Measurements from ENCODE around the gene COL4A1.

Gene COL4A1

DNA sequence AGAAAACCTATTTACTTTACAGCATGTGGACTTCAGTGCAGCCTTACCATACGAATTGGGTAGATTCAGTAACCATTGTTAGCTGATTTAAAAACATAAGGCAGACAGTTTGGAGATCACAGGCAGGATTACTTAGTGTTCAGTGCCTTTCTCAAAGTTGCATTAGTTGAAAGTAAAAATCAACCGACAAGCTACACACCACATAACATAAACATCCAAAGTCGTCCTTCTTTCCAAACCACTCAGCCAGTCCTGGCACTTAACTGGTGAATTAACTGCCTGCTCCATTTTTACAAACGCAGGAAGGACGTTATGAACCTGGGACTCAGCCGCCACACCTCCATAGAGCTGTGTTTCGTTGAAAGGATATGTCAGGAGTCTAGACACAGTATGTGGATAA is 91.4 kb downstream of the COL4A1 start:
- no peak for DNase-seq

DNA sequence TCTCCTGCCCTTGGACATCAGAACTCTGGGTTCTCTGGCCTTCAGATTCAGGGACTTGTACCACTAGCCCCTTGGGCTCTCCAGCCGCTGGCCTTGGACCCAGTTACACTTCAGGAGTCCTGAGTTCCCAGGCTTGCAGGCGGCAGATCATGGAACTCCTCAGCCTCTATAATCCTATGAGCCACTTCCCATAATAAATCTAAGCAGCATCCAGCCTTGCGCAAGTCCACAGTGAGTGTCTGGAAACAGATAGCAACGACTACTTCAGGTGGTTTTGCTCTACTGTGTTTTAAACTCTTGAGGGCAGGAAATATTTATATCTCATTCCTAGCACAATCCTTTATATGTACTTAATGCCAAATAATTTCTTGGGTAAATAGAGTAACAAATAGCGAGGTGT is 92.3 kb downstream of the COL4A1 start:
- DNase-seq, result no peak

DNA sequence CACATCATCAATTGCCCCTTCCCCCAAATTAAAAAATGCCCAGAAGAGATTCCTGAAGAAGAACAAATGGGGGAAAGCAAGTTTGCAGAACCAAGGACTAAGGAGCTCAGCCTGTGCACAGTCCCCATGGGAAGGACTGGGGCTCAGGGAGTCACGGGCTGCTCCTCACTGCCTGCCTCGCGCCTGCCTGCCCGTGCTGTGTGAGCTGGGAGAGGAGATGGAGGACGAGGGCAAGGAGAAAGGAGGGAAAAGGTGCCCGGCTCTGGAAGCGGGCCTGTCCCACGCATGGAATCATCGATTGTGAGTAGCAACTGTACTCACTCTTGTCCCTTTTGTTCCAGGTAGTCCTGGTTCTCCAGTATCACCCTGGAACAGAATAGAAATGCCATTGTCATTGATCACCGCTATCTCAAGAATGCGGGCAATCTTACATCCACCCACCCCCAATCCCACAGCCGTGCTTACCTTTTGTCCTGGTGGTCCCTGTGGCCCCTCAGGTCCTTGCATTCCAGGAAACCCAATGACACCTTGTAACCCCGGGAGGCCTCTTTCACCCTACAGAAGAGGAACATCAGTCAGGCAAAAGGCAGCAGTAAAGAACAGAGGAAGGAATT is 93.4 kb downstream of the COL4A1 start:
- DNase-seq, result no peak

DNA sequence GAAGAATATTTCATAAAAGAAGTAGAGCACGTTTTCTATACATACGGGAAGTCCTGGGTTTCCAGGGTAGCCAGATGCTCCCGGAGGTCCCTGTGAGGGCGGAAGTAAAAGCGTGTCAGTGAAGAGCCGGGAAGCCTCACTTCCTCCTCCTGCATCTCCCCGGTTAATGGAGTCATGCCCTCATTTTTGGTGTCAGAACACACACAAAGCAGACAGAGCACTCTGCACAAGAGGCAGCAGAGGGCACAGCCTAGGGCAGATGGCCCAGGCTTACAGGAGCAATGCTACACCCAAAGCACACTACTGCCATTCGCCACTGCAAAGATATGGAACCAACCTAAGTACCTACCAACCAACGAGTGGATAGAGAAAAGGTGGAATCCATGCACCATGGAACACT is 94.4 kb downstream of the COL4A1 start:
- DNase-seq, result no peak

DNA sequence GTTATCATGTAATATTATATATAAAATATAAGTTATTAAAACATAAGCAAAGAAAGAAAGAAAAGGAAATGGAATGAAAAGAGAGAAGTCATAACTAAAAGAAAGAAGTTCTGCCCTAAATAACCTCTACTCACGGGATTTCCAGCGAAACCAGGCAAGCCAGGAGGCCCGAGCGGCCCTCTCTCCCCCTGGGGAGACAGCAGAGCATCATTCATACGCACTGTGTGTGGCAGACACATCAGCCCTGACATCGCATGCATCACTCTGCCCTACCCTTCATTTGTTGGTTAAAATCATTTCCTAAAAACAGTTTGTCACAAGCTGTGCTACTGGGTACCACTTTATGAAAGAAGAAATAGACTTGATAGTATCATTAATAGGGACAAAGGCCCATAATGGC is 95.2 kb downstream of the COL4A1 start:
- no peak for DNase-seq

DNA sequence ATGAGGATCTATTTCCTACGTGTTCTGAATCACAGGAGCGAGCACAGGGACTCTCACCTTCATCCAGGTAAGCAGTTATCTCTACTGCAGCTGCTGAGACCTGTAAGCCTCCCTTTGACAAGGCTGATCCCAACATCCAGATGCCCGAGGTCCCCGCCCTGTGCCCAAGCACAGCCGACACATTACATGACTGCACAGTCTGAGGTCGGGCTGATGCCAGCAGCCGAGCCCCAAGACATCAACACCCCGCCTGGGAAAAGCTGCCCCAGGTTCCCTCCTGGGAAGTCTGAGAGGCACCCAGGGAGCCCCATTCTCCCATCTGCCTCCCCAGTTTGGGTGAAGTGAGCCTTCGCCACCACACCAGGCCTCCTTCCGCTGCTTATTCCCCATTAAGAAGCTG is 95.9 kb downstream of the COL4A1 start:
- DNase-seq, result no peak

DNA sequence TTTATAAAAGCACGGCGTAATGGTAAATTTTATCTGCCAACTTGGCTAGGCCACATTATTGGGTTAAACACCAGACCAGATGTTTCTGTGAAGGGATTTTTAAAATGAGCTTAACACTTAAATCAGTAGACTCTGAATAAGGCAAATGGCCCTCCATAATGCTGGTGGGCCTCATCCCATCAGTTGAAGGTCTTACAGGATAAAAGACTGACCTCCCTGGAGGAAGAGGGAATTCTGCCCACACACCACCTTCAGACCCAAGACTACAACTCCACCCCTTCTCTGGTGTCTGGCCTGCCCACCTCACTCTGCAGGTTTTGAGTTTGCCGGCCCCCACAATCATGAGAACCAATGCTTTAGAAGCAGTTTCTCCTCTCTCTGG is 96.4 kb downstream of the COL4A1 start:
- no peak for DNase-seq

DNA sequence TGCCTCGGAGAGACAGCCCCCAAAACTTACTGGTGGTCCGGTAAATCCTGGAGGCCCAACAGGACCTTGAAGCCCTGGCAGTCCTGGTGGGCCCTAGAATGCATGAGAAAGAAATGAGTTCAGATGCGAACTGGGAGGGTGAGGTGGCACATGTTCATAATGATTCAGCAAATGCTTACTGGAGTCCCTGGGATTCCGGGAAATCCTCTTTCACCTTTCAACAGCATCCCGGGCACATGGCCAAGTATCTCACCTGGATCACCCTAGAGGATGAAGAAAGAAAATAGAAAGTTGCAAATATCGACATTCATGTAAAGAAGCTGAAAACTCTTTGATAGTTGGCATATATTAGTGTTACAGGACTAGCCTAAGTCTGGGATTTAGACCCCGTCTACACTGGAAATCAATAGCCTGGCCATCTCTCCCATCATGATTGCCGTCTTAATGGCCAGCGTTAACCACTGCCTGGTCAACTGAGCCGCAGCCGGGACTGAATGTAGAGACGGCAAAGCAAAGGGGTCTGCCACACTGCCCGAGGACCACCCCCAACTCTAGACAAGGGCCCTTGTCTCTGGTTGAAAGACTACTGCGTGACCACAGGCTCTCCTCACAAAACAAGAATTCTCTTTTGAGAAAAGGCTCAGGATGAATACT is 96.9 kb downstream of the COL4A1 start:
- no peak for DNase-seq

DNA sequence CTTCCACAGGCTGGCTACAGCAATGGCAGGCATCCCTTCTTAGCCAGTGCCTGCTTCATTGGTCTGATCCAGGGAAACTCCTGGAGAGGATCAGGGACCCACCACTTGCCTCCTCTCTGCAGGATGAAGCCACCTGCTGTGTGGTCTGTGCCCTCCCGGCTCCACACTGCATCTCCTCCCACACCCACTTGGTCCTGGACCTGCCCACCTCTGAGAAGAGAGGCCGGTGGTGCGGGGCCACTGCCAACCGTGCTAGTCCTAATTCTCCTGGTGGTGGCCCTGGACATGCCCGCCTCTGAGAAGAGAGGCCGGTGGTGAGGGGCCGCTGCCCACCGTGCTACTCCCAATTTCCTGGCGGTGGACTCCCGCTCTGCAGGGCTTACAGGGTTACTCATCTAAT is 98.8 kb downstream of the COL4A1 start:
- no peak for DNase-seq

DNA sequence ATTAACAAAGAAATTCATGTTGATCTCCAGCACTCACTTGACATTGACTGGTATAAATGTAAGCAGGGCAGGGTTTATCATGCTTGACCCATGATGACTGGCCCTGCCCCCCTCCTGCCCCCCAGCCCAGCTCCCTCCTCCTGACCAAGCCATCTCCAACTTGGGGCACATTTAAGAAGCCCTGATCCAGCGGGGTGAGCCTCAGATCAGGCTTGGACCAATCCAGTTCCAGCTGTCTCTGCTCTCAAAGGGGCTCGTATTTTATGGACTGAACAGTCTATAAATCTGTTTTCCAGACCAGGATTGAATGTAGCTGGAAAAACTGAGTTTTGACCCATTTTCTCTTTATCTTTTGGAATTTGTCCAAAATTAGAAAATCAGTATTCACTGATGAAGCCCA is 100.0 kb downstream of the COL4A1 start:
- no peak for DNase-seq

DNA sequence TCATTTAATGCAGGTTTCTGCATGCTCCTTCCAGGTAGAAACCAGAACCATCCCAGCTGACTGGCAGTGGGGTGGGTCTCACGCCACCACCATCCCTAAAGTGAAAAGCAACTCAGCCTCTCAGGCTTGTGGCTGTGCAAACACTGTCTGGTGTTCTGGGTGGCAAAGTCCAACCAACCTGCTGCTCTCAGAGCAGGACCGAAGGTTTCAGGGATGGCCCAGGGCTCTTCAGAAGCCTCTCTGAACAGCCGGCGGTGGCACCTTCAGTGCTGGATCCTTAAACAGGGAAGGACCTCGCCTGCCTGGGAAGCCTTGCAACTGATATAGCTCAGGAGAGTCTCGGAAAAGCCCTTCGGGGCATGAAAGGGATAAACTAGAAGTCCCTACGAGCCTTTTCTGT is 100.8 kb downstream of the COL4A1 start:
- no peak for DNase-seq

DNA sequence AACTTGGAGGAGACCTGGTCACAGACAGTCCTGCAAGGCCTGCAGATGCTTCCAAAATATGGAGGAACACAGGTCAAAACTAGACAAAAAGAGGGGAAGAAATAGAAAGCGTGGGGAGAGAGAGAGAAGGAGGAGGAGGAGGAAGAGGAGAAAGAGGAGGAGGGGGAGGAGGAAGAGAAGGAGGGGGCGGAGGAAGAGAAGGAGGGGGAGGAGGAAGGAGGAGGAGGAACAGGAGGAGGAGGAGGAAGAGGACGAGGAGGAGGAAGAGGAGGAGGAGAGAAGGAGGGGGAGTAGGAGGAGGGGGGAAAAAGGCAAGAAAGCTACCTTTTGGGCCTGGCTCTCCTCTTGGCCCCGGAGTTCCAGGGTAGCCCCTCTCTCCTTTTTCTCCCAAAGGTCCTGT is 105.8 kb downstream of the COL4A1 start:
- no peak for DNase-seq

DNA sequence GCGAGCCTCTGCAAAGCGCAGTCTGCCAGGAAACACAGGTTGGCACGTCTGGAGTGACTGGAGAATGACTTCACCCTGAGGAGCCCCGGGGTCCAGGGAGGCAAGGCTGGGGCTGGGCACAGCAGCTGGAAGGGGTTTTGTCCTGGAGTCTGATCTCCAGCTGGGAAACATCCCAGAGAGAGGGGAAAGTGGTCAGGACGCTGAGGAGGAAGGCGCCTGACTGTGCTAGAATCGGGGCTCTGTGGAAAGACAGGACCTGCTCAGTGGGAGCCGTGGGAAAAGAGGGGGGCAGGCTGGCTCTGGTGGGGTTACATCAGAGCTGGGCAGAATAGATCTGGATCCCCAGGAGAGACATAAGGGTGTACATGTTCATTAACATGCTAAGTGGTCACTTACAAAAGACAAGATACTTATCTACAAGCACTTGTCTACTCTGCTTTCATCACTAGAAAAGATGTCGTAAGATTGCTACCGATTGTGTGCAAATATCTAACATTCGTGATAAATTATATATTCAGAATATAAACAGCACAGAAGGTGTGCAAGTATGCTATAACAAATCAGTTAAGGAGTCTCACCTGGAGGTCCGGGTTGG is 106.6 kb downstream of the COL4A1 start:
- DNase-seq, result no peak

DNA sequence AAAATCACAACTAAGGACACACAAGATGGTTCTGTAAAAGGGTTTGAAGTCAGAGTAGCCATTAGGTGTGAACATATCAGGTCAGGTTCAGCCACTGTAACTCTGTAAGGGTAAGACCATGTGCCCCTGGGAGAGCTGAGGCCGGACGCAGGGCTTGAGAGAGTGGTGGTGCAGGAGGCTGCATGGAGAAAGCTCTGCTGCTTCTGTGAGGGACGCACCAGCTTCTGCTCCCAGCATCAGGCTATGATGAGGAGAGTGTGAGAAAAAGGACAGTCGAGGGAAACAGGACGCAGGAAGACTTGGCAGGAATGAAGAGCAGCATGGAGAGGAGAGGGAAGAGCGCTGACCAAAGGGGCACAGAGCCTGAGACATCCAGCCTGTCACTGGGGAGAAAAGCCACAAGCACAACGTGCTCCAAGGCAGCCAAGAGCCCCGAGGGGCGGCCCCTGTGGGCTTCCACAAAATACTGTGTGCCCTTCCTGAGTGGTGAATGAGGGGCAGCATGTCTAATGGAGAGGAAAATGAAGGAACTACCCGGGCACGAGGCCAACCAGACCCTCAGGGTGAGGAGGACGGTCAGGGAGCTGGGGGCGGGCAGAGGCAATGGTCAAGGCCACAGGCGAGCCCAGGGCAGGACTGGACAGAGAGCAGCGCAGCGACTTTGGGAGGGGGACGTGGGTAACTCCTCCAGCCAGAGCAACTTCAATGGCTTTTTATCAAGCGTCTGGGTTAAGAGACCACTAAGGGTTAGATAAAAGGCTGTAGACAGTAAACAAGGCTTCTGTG is 107.7 kb downstream of the COL4A1 start:
- no peak for DNase-seq

DNA sequence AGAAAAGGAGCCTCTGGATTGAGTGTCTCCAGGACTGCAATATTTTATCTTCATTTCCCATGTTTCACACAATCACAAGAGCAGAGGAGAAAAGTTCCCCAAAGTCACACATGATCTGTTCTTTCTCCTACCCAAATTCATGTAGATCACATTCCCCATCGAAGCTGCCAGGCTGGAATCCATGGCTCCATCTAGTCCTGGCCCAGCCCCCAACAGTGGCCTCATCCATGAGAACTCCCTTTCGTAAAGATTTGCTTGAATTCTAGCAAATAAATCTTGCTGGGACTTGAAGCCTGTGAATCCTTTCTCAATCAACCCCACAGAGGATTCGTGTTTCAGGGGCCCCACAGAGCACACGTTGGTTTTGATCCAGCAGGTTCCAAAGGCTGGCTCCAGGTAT is 109.5 kb downstream of the COL4A1 start:
- DNase-seq, result no peak

DNA sequence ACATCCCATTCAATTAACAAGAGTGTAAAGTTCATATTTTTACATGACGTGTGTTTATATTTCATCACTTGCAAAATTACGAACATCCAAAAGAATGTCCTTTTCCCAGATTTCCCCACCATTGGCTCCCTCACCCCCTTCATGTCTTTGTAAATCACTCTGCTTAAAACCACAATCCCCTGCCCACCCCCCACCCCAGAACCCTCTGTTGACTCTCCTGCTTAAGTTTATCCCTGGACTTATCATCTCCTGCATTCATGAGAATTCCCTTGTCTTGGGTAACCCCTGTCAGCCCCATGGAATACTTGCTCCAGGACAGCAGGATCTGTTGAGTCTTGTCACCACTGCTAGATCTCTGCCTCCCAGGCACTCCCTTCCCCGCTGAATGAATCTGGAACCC is 109.9 kb downstream of the COL4A1 start:
- no peak for DNase-seq

DNA sequence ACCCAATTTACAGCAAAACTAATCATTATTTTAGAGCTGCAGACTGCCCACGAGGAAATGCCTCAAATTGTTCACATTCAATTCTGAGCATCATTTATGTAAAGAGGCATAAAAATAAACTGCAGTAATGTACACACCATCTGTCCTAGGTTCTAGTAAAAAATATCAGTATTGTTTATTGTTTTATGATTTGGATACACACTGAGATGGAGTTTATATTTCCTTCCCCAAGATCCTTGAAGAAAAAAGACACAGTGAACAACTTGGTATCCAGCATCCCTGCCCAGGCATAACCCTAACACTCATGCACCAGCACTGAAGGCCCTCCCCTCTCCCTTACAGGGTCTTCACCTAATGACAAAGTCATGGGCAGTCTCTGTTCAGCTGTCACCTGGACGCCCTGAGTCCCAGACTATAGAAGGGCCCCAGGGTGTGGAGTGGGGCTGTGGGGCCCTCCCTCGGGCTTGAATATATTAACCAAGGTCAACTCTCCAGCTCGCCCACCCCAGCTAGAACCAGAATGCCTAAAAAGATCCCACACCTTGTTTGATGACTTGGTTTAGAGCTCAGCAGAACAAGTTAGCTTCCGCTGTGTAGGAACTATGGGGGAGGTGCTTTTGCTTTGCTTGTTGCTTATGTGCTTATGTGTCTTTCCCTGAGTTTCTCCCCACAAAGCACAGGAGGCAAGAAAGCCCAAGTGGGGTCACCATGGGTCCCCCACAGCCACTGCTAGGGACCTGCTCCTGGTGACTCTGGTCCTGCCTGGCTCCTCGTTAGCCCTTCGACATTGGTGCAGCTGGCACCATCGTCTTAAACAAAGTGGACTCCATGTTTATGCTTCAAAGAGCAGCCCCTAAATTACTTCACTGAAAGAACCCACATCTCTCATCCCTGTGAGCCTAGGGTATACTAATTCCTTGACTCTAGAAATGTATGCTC is 111.1 kb downstream of the COL4A1 start:
- no peak for DNase-seq

DNA sequence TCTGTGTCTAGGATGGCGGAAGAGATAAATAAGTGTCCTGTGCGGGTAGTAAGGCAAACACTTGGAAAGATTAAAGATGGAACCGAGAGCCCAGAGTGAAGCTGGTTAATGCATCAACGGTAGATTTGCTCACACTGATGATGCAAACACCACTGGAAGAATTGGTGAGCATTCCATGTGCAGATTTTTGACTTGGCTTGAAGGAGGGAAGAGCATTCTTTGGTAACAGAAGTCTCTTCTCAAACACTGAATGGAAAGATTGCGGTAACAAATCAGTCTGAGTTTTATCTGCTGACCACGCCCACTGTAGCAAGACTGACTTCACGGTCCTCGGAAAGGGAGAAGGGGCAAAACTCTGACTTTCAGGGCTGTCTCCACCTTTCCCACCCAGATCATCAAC is 112.5 kb downstream of the COL4A1 start:
- DNase-seq, result no peak

DNA sequence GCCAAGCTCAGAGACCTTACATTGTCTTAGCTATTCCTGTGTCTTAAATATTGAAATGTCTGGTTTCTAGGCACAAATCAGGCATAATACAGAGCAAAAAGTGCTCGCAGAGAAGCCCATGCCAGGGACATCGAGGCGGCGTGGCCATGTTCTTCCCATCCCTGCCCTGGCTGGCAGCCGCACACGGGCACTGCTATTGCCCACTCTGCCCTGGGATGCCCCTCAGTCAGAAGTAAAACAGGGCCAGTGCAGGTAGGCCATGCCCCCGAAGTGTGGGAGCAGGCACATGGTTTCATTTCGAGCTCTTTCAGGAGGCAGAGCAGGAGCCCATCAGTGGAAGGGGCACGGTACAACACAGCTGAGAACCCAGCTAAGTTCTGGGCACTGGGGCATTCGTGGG is 113.5 kb downstream of the COL4A1 start:
- DNase-seq, result no peak

DNA sequence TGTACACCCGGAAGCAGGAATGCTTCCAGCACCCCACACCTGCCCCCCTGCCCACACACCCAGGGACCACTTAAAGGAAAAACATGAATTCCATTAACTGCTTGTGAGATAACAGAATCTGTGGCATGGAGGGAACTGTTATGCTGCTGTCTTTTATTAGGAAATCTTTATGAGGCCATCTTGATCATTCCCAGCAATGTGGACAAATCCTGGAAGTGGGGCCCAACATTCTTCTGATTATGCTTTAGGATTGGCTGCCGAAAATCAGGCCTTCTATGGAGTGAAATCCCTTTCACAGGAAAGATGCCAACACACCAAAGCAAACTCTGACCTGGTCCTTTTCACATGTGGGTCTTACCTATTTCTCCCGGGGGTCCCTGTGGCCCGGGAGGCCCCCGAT is 114.5 kb downstream of the COL4A1 start:
- no peak for DNase-seq

DNA sequence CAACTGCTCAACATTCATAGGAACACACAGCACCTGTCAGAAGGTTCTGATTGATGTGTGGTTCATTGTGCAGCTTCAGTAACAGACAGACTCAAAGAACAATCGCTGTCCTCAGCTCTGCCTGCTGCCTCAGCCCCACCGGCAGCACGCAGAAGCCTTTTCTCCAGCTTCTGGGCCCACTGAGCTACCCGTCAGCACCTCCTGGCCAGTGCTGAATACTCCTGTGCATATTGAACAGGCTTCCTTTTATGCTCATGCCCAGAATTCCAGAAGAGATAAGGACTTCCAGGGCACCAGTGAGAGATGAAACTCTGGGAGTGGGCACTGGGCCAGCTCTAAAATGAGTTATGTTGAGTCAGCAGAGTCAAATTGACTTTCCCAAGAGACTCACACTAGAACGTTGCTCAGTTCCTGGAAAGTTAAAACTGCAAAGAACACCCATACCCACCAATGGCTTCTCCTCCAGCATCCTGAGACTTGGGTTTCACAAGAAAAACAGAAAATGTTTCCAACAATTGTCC is 119.3 kb downstream of the COL4A1 start:
- DNase-seq, result no peak

DNA sequence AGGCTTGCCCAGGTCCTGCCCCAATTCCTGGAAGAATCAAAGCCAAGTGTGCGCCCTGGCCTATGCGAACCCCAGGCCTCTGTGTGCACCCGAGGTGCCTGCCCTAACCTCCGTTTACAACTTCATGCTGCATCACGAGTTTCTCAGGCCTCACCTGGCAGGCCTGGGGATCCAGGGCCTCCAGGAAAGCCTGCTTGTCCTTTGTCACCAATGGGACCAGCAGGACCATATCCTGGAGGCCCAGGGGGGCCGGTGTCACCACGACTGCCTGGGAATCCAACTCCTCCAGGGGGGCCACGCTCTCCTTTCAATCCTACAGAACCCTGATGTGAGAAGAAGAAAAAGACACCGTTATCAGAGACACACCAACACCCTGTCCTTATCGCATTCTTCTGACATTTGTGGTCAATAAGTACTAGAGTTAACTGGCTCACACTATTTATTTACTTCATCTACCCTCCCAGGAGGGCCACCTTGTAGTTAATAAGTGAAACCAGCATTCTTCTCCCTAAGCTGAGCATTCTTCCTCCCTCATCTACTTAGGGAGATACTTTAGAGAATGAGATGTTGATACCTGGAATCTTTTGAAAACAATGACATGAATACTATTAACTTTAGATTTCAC is 120.6 kb downstream of the COL4A1 start:
- no peak for DNase-seq
